CD14-positive monocyte (primary cell): Measurements from ENCODE around the gene COTL1. TPM values are rescaled to one million over a fixed set of nuclear protein-coding genes. Genes with fewer than 3 reads are reported as not detected.

Source experiments
- DNase-seq, 3 donors: peaks; one replicate each; pipeline ENCODE4 v3.0.0-alpha.2; 2011 to 2022
- H2AFZ ChIP-seq: 2 replicates; pipeline ENCODE4 v1.6.0; 2012; ENCODE audit warnings: mild to moderate bottlenecking, low read depth, low read length, inconsistent platforms; ENCODE audit not compliant: insufficient read depth, poor library complexity, severe bottlenecking
- H3K27ac ChIP-seq, 2 donors: 1 replicate in 1 of 2; 2 replicates in 1 of 2; pipeline ENCODE4 v1.5.1; 2012 to 2013; ENCODE audit warnings: low read length in 2 of 2, control low read depth in 1 of 2, inconsistent platforms in 1 of 2, low read depth in 1 of 2, mild to moderate bottlenecking in 1 of 2
- H3K27me3 ChIP-seq, 2 donors: one replicate each; pipeline versions ENCODE4 v1.6.0 to v1.6.1; 2011 to 2013; ENCODE audit warnings: low read length in 2 of 2; ENCODE audit not compliant: control insufficient read depth in 2 of 2, insufficient read depth in 2 of 2
- H3K36me3 ChIP-seq, 2 donors: replicated peaks in 1 of 2; 1 replicate in 1 of 2; 2 replicates in 1 of 2; pipeline versions ENCODE4 v1.5.1 to v1.6.1; 2012 to 2013; ENCODE audit warnings: low read length in 2 of 2, control low read depth in 1 of 2, inconsistent platforms in 1 of 2, mild to moderate bottlenecking in 1 of 2; ENCODE audit not compliant: insufficient read depth in 2 of 2, control insufficient read depth in 1 of 2
- H3K4me1 ChIP-seq, 2 donors: 1 replicate in 1 of 2; 2 replicates in 1 of 2; pipeline versions ENCODE4 v1.5.1 to v1.6.1; 2012 to 2013; ENCODE audit warnings: low read length in 2 of 2, control low read depth in 1 of 2, inconsistent platforms in 1 of 2, mild to moderate bottlenecking in 1 of 2, moderate library complexity in 1 of 2; ENCODE audit not compliant: insufficient read depth in 2 of 2, control insufficient read depth in 1 of 2
- H3K4me2 ChIP-seq: replicated peaks from 2 replicates; pipeline ENCODE3; 2012; ENCODE audit warnings: low read length, moderate library complexity, mild to moderate bottlenecking; ENCODE audit not compliant: poor library complexity, severe bottlenecking; ENCODE audit errors: extremely low read depth
- H3K4me3 ChIP-seq, 3 experiments: fragments of 200-600 bp in 1 of 3; sonication (generic) in 1 of 3; replicated peaks in 1 of 3; 1 replicate in 2 of 3; 2 replicates in 1 of 3; pipeline ENCODE4 v1.5.1; 2011 to 2013; ENCODE audit warnings: low read length in 3 of 3, mild to moderate bottlenecking in 3 of 3, control low read depth in 2 of 3, low read depth in 2 of 3, inconsistent platforms in 1 of 3, moderate library complexity in 1 of 3
- H3K79me2 ChIP-seq: 2 replicates; pipeline ENCODE4 v1.6.0; 2012; ENCODE audit warnings: mild to moderate bottlenecking, control low read depth, inconsistent platforms, low read length, moderate library complexity; ENCODE audit not compliant: insufficient read depth
- H3K9ac ChIP-seq: 2 replicates; pipeline ENCODE4 v1.6.0; 2017; ENCODE audit warnings: low read length, mild to moderate bottlenecking; ENCODE audit not compliant: insufficient read depth, poor library complexity, severe bottlenecking
- H3K9me3 ChIP-seq, 2 donors: replicated peaks in 1 of 2; 1 replicate in 1 of 2; 2 replicates in 1 of 2; pipeline versions ENCODE4 v1.5.1 to v1.6.1; 2012 to 2013; ENCODE audit warnings: low read length in 2 of 2, control low read depth in 1 of 2; ENCODE audit not compliant: control insufficient read depth in 1 of 2, insufficient read depth in 1 of 2
- H4K20me1 ChIP-seq: 2 replicates; pipeline ENCODE4 v1.6.0; 2012; ENCODE audit warnings: mild to moderate bottlenecking, low read length, control low read depth, moderate library complexity; ENCODE audit not compliant: insufficient read depth
- H3K27ac Mint-ChIP-seq, 7 donors: one replicate each; pipeline ENCODE4 v1.8.0; 2020; ENCODE audit warnings: mild to moderate bottlenecking in 7 of 7, mixed read lengths in 7 of 7, moderate library complexity in 6 of 7, inconsistent platforms in 2 of 7
- H3K27me3 Mint-ChIP-seq, 3 donors: one replicate each; pipeline ENCODE4 v1.8.0; 2021 to 2022; ENCODE audit warnings: low read depth in 3 of 3, mild to moderate bottlenecking in 3 of 3, mixed read lengths in 3 of 3, moderate library complexity in 3 of 3, inconsistent platforms in 1 of 3
- H3K36me3 Mint-ChIP-seq, 2 donors: one replicate each; pipeline ENCODE4 v1.8.0; 2020; ENCODE audit warnings: mixed read lengths in 2 of 2, inconsistent platforms in 1 of 2, mild to moderate bottlenecking in 1 of 2
- H3K4me1 Mint-ChIP-seq: one replicate; pipeline ENCODE4 v1.8.0; 2020; ENCODE audit warnings: mild to moderate bottlenecking, mixed read lengths
- H3K4me3 Mint-ChIP-seq, 2 donors: one replicate each; pipeline ENCODE4 v1.8.0; 2020; ENCODE audit warnings: mild to moderate bottlenecking in 2 of 2, mixed read lengths in 2 of 2, moderate library complexity in 1 of 2
- H3K9me3 Mint-ChIP-seq, 7 donors: one replicate each; pipeline ENCODE4 v1.8.0; 2020 to 2022; ENCODE audit warnings: mixed read lengths in 7 of 7, mild to moderate bottlenecking in 6 of 7, moderate library complexity in 6 of 7, inconsistent platforms in 2 of 7
- CTCF ChIP-seq: fragments of 200-600 bp; IDR thresholded peaks from one replicate; pipeline ENCODE4 v1.8.0; 2022; ENCODE audit warnings: antibody characterized with exemption, mild to moderate bottlenecking
- WGBS: methylation state at CpG from one replicate; pipeline ENCODE4 v1.1.5; 2013; ENCODE audit warnings: missing lambda C conversion rate; ENCODE audit not compliant: insufficient coverage; 5-methylcytosine and 5-hydroxymethylcytosine counted together
- intact Hi-C, 2 donors: fragments of 100-400 bp; cut with micrococcal nuclease; formaldehyde crosslinking; loops; one replicate each; pipeline versions ENCODE4 v1.15.0 to v1.15.1; 2023
- polyA plus RNA-seq, 3 donors: library from polyadenylated mRNA; depleted of rRNA in 1 of 3; unstranded in 2 of 3; stranded (reverse) in 1 of 3; fragments of 300-500 nt in 2 of 3; fragments of >200 nt in 1 of 3; fragmentation: Illumina TruSeq in 2 of 3; gene quantifications; 1 replicate in 2 of 3; 2 replicates in 1 of 3; pipeline ENCODE4 v1.2.3, GENCODE V29; 2012 to 2021

COTL1 gene
- polyA plus RNA-seq, 3 donors = 648 to 1,843 (median 1,643) TPM

GRCh38 chr16:84557504-84557903 lies 60.4 kb downstream of the COTL1 start:
- Mint-ChIP-seq H3K4me1 (peaks cover 35% of the 10 kb centered on the region), H3K9me3 (no peaks in the 10 kb centered on the region), H3K4me3 (no peak overlapping the region), H3K27ac (no peak overlapping the region), H3K36me3 (peaks cover 15 to 25% of the 10 kb centered on the region in 2 donors), H3K27me3 (peaks cover 1 to 8% (median 2%) of the 10 kb centered on the region in 3 donors)
- DNase-seq = no peak
- no peak overlapping the region for H3K4me2 ChIP-seq
- peaks cover 5 to 12% of the 10 kb centered on the region in 2 donors for H3K36me3 ChIP-seq
- H3K27me3 ChIP-seq = no peaks in the 10 kb centered on the region
- 76% methylated on average over 4 of the region's 6 CpGs for WGBS
- H3K27ac ChIP-seq = no peak overlapping the region
- no peak overlapping the region for H2AFZ ChIP-seq
- peaks cover 9% of the 10 kb centered on the region for H3K79me2 ChIP-seq
- H3K4me1 ChIP-seq = peaks cover 21% of the 10 kb centered on the region in 2 donors
- no peak overlapping the region for H3K4me3 ChIP-seq
- no peaks in the 10 kb centered on the region for H3K9me3 ChIP-seq
- H4K20me1 ChIP-seq = peaks cover 40% of the 10 kb centered on the region
- no peak overlapping the region for H3K9ac ChIP-seq
- intact Hi-C loops = no loop called here
- no peak for TF ChIP-seq CTCF

GRCh38 chr16:84557059-84557458 lies 60.8 kb downstream of the COTL1 start:
- Histone ChIP-seq H3K4me3 (no peak overlapping the region), H3K4me1 (peaks cover 21% of the 10 kb centered on the region in 2 donors), H3K9ac (no peak overlapping the region), H3K27ac (no peak overlapping the region), H3K27me3 (no peaks in the 10 kb centered on the region), H3K4me2 (no peak overlapping the region), H2AFZ (no peak overlapping the region), H4K20me1 (peaks cover 36% of the 10 kb centered on the region), H3K79me2 (peaks cover 9% of the 10 kb centered on the region), H3K36me3 (peaks cover 5 to 10% of the 10 kb centered on the region in 2 donors), H3K9me3 (no peaks in the 10 kb centered on the region)
- H3K4me3 Mint-ChIP-seq = no peak overlapping the region
- no peaks in the 10 kb centered on the region for H3K9me3 Mint-ChIP-seq
- H3K27ac Mint-ChIP-seq = no peak overlapping the region
- intact Hi-C loops = no loop called here
- no CpG with 5 or more reads among the region's 6 CpGs for WGBS
- peaks cover 15 to 26% of the 10 kb centered on the region in 2 donors for H3K36me3 Mint-ChIP-seq
- peaks cover 35% of the 10 kb centered on the region for H3K4me1 Mint-ChIP-seq
- no peak for DNase-seq
- no peak for TF ChIP-seq CTCF
- peaks cover 1 to 8% (median 4%) of the 10 kb centered on the region in 3 donors for H3K27me3 Mint-ChIP-seq
